Kidney (tissue), 14 donors: ENCODE data around the gene DLGAP1. TPM values are rescaled to one million over a fixed set of nuclear protein-coding genes. Genes with fewer than 3 reads are reported as not detected.

Experiments used
- DNase-seq, 5 donors: peaks; one replicate each; pipeline ENCODE4 v3.0.0-alpha.2; 2013 to 2020
- FAIRE-seq: peaks from 2 replicates; lab custom pipeline; 2012; peaks lifted over from hg19 to GRCh38; lab: Jason Lieb, UNC
- H3K27ac ChIP-seq, 2 donors: one replicate each; pipeline ENCODE4 v1.7.0; 2013; ENCODE audit warnings: low read depth in 2 of 2, low read length in 2 of 2, inconsistent platforms in 1 of 2
- H3K27me3 ChIP-seq: one replicate; pipeline ENCODE4 v1.7.1; 2013; ENCODE audit warnings: low read length, inconsistent platforms; ENCODE audit not compliant: control insufficient read depth, insufficient read depth
- H3K36me3 ChIP-seq, 3 donors: one replicate each; pipeline versions ENCODE4 v1.7.0 to v1.7.1; 2013; ENCODE audit warnings: low read length in 3 of 3, control low read depth in 1 of 3, inconsistent platforms in 1 of 3; ENCODE audit not compliant: insufficient read depth in 3 of 3, control insufficient read depth in 2 of 3
- H3K4me1 ChIP-seq, 3 donors: one replicate each; pipeline versions ENCODE4 v1.7.0 to v1.7.1; 2013; ENCODE audit warnings: low read length in 3 of 3, inconsistent platforms in 1 of 3, low read depth in 1 of 3; ENCODE audit not compliant: control insufficient read depth in 2 of 3, insufficient read depth in 2 of 3
- H3K4me3 ChIP-seq, 3 donors: one replicate each; pipeline versions ENCODE4 v1.7.0 to v1.8.1; 2013; ENCODE audit warnings: low read length in 3 of 3, control low read depth in 1 of 3, inconsistent platforms in 1 of 3
- H3K9ac ChIP-seq, 3 donors: one replicate each; pipeline versions ENCODE4 v1.7.0 to v1.7.1; 2013; ENCODE audit warnings: low read length in 3 of 3, control low read depth in 1 of 3, inconsistent platforms in 1 of 3
- H3K9me3 ChIP-seq, 3 donors: one replicate each; pipeline versions ENCODE4 v1.7.0 to v1.7.1; 2013; ENCODE audit warnings: low read length in 3 of 3, control low read depth in 1 of 3, inconsistent platforms in 1 of 3; ENCODE audit not compliant: control insufficient read depth in 2 of 3, insufficient read depth in 1 of 3
- intact Hi-C: fragments of 100-400 bp; cut with DNase I; formaldehyde crosslinking; loops from one replicate; pipeline ENCODE4 v1.11.1; 2022
- polyA plus RNA-seq: library from polyadenylated mRNA; stranded (reverse); fragments of 350-450 nt; fragmentation: Illumina TruSeq; extraction: RNeasy Lipid Tissue Mini Kit (QIAGEN cat#74804); gene quantifications from one replicate; pipeline ENCODE4 v1.2.3, GENCODE V29; 2014; ENCODE audit warnings: low read depth, low replicate concordance; ENCODE audit not compliant: insufficient read depth
- total RNA-seq: library from RNA; stranded (reverse); fragmentation: NEBNext Ultra II Directional; extraction: Animal tissue kit (Norgen Biotek cat#: 25700); gene quantifications from one replicate; pipeline ENCODE4 v1.2.1, GENCODE V29; 2021
- TF ChIP-seq, protein P1 (sequence below): IDR thresholded peaks from 3 replicates; pipeline ENCODE4 v1.5.1; 2012; ENCODE audit warnings: mild to moderate bottlenecking, moderate library complexity, borderline replicate concordance; ENCODE audit not compliant: insufficient read depth; ENCODE audit errors: extremely low read depth
- donor health status: control.
- donor health status: control.
- donor health status: control.
- donor health status: control.
- donor health status: control.
- donor health status: DM: yes; HTN: yes; CAD: no.
- donor health status: Normal renal cell carcinoma (clear cell type).

DLGAP1 gene
- total and polyA plus RNA-seq, 2 donors from 2014 or later, result 1.2 to 32.8 TPM

DNA sequence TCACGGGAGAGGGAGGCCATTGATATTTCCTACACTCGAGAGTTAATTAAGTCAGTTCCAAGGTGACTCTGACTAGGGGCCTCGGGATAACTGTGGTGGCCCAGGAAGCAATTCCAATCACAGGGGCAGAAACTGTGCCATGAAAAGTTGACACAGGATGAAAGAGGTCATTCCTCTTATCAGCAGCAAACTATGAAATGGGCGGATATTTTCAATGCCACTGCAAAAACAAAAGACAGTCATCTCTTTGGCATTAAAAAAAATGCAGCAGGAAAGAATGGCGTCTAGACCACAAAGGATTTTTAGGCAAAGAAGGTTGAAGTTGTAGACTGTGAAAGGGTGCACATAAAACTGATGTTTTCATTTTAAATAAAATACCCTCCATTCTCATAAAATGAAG lies 955.1 kb downstream of the DLGAP1 start:
- H3K27me3 ChIP-seq, result no peaks in the 10 kb centered on the region
- H3K27ac ChIP-seq, result no peak overlapping the region
- H3K4me3 ChIP-seq, result no peak overlapping the region
- peaks cover 0 to 7% (median 0%) of the 10 kb centered on the region in 3 donors for H3K4me1 ChIP-seq
- no peaks in the 10 kb centered on the region for H3K9me3 ChIP-seq
- H3K9ac ChIP-seq, result no peak overlapping the region
- intact Hi-C loops, result no loop called here
- DNase-seq (no peak), FAIRE-seq (no peak)
- TF ChIP-seq, protein P1, sequence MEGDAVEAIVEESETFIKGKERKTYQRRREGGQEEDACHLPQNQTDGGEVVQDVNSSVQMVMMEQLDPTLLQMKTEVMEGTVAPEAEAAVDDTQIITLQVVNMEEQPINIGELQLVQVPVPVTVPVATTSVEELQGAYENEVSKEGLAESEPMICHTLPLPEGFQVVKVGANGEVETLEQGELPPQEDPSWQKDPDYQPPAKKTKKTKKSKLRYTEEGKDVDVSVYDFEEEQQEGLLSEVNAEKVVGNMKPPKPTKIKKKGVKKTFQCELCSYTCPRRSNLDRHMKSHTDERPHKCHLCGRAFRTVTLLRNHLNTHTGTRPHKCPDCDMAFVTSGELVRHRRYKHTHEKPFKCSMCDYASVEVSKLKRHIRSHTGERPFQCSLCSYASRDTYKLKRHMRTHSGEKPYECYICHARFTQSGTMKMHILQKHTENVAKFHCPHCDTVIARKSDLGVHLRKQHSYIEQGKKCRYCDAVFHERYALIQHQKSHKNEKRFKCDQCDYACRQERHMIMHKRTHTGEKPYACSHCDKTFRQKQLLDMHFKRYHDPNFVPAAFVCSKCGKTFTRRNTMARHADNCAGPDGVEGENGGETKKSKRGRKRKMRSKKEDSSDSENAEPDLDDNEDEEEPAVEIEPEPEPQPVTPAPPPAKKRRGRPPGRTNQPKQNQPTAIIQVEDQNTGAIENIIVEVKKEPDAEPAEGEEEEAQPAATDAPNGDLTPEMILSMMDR, result no peak
- H3K36me3 ChIP-seq, result no peaks in the 10 kb centered on the region

DNA sequence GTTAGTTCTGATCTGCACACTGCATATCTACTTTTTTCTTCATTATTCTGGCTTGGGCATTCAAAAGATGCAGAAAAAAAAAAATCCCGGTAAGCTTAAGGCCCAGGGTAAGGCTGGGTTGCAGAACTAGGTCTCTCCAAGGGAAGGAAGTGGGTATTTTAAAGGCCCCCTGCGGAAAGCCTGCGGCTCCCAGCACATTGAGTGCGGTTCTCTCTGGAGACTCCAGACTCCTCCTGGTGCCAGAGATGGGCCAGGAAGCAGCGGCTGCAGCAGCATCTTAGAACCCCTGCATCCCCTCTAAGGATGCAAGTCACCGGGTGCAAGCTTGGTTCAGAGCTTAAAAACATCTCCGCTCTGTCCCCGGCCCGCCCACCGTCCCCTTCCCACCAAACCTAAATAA lies 955.6 kb downstream of the DLGAP1 start:
- peak in 3 of 5 donors; percentile 21 to 50 (median 36) for DNase-seq
- H3K4me3 ChIP-seq, result peak overlapping the region; percentile 38 to 59 (median 43)
- no peaks in the 10 kb centered on the region for H3K36me3 ChIP-seq
- H3K4me1 ChIP-seq, result peaks cover 0 to 7% (median 0%) of the 10 kb centered on the region in 3 donors
- H3K9ac ChIP-seq, result no peak overlapping the region
- intact Hi-C loops, result no loop called here
- FAIRE-seq, result no peak
- H3K27ac ChIP-seq, result no peak overlapping the region
- H3K27me3 ChIP-seq, result no peaks in the 10 kb centered on the region
- TF ChIP-seq, protein P1, result no peak
- H3K9me3 ChIP-seq, result no peaks in the 10 kb centered on the region

DNA sequence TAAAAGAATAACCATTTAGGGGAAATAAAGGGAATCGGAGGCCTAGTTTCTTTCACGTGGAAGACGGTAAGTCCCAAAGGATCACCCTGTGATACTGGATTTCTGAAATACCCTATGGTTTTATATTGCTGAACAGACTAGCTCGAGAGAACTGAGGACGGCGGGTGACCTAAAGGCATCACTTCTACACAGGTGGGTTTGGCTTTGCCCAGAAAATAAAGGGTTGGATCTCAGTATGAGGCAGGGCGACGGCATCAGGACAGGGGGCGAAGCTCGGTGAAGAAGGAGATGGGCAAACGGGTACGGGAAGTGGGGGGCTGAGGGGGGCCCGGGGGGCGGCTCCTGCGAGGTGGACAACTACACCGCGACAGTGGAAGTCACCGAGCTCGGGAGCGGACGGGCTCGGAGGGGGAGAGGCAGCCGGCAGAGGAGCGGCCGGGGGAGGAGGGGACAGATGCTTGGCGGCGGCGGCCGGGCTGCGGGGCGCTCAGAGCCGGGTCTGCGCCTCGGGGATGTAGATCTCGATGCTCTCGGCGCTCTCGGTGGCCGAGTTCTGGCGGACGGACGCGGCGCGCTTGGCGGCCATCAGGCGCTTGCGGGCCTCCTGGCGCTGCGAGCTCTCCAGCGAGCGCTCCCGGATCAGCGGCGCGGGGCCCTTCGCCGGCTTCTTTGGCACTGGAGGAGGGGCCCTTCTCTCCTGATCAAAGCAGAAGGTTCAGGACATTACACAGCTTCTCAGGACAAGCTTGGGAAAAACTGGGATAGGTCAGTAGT lies 956.2 kb downstream of the DLGAP1 start:
- Histone ChIP-seq H3K36me3 (no peaks in the 10 kb centered on the region), H3K9me3 (no peaks in the 10 kb centered on the region), H3K4me1 (peaks cover 0 to 7% (median 0%) of the 10 kb centered on the region in 3 donors), H3K27ac (no peak overlapping the region), H3K9ac (no peak overlapping the region), H3K4me3 (peak overlapping the region; percentile 38 to 59 (median 43)), H3K27me3 (no peaks in the 10 kb centered on the region)
- FAIRE-seq (no peak), DNase-seq (peak; percentile 72 to 82 (median 79))
- intact Hi-C loops, result no loop called here
- TF ChIP-seq, protein P1, result no peak
